COLO668 (cell line): Measurements from ENCODE around the gene IL21R.
"Not testable (repeated sequence)": the region's sequence is repeated elsewhere in the genome, so short reads cannot be mapped to it uniquely, and the experiment has no call there.

Source experiments
- DNase-seq: peaks from one replicate; lab custom pipeline; 2025; ENCODE audit not compliant: unreplicated experiment; lab: John Stamatoyannopoulos, UW

IL21R gene

GRCh38 chr16:27426423-27427408, 24.7 kb downstream of the IL21R start:
- peak; percentile 17 for DNase-seq

GRCh38 chr16:27427538-27427937, 25.6 kb downstream of the IL21R start:
- DNase-seq = no peak

GRCh38 chr16:27428026-27428785, 26.2 kb downstream of the IL21R start:
- no peak for DNase-seq

- no peak for DNase-seq
These were observed 27.4 kb downstream of the IL21R start for GRCh38 chr16:27429330-27429871.

- DNase-seq = no peak
These were observed 28.0 kb downstream of the IL21R start for GRCh38 chr16:27429981-27430441.

- no peak for DNase-seq
These were observed 28.5 kb downstream of the IL21R start for GRCh38 chr16:27430512-27430911.

- DNase-seq = no peak
These were observed 29.0 kb downstream of the IL21R start for GRCh38 chr16:27430923-27431484.

- no peak for DNase-seq
These were observed 30.0 kb downstream of the IL21R start for GRCh38 chr16:27431773-27432532.

- DNase-seq = no peak
These were observed 30.6 kb downstream of the IL21R start for GRCh38 chr16:27432558-27432957.

- DNase-seq = not testable (repeated sequence)
These were observed 31.2 kb downstream of the IL21R start for GRCh38 chr16:27433191-27433590.

GRCh38 chr16:27433636-27434035, 31.7 kb downstream of the IL21R start:
- no peak for DNase-seq

GRCh38 chr16:27434141-27435051, 32.4 kb downstream of the IL21R start:
- no peak for DNase-seq

GRCh38 chr16:27435146-27435545, 33.2 kb downstream of the IL21R start:
- DNase-seq = not testable (repeated sequence)

- no peak for DNase-seq
These were observed 34.1 kb downstream of the IL21R start for GRCh38 chr16:27436065-27436464.

- no peak for DNase-seq
These were observed 35.1 kb downstream of the IL21R start for GRCh38 chr16:27436921-27437650.

GRCh38 chr16:27437946-27438345, 36.0 kb downstream of the IL21R start:
- no peak for DNase-seq

- no peak for DNase-seq
These were observed 37.5 kb downstream of the IL21R start for GRCh38 chr16:27439271-27440018.

GRCh38 chr16:27441276-27441675, 39.3 kb downstream of the IL21R start:
- DNase-seq = no peak
